GM18505 (cell line): Measurements from ENCODE around the gene CCL18.
A peak's percentile ranks its signal among the peaks of the same experiment; 100 is the strongest.
"Not testable (repeated sequence)": the region's sequence is repeated elsewhere in the genome, so short reads cannot be mapped to it uniquely, and the experiment has no call there.

Experiments used
- ATAC-seq: cut with Tn5 transposase; IDR thresholded peaks from one replicate; pipeline ENCODE4 v1.9.1; 2021; ENCODE audit not compliant: unreplicated experiment
- POLR2A ChIP-seq: IDR thresholded peaks from 4 replicates; pipeline ENCODE4 v1.6.1; 2011; ENCODE audit warnings: borderline replicate concordance; ENCODE audit not compliant: insufficient read depth, insufficient read length; ENCODE audit errors: extremely low read depth

CCL18 gene

DNA sequence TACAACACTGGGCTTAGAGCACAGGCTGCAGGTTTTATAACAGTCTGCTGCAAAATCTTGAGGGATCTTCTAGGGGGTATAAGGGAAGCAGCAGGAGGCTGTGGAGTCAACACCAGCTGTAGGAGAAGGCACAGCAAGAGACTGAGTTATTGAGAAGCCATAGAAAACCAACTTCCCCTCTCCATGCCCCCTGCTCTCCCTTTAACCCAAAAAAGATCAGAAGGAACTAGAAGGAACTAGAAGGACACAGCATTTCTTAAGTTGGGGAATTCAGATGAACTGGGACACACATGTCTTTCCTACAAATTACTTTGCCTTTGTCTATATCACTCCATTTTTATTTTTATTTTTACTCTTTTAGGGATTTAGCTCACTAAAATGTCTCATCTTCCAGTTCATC is 6.2 kb upstream of the CCL18 start:
- no peak for TF ChIP-seq POLR2A
- no peak for ATAC-seq

DNA sequence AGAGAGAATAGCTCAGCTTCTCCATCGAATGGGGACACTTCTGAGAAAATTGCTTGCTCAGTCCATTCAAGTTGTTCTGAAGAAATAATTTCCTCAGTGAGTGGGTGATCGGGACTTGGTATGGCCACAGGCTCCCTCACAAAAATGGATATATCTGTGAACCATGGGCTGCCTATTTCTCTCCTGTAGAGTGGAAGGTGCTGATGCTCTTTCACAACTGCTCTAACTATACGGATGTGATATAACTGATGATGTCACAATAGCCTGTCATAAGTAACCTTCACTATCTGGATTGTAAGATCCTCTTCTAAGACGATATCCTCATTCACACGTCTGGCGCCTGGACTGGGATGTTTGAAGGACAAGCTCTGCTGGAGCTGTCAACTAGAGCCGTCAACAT is 4.7 kb upstream of the CCL18 start:
- TF ChIP-seq POLR2A: no peak
- no peak for ATAC-seq

DNA sequence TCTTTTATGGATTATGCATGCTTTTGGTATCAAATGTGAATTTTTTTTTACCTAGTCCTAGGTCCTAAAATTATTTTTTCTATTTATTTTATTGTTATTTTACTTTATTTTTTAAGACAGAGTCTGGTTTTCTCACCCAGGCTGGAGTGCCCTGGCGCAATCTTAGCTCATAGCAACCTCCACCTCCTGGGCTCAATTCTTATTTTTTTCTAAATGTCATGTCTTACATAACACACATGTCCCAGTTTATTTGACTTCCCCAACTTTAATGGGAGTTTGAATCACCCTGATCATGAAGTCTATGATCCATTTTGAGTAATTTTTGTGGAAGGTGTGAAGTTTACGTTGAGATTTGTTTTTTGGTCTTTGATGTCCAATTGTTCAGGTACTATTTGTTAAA is 3.3 kb upstream of the CCL18 start:
- no peak for ATAC-seq
- TF ChIP-seq POLR2A: no peak

DNA sequence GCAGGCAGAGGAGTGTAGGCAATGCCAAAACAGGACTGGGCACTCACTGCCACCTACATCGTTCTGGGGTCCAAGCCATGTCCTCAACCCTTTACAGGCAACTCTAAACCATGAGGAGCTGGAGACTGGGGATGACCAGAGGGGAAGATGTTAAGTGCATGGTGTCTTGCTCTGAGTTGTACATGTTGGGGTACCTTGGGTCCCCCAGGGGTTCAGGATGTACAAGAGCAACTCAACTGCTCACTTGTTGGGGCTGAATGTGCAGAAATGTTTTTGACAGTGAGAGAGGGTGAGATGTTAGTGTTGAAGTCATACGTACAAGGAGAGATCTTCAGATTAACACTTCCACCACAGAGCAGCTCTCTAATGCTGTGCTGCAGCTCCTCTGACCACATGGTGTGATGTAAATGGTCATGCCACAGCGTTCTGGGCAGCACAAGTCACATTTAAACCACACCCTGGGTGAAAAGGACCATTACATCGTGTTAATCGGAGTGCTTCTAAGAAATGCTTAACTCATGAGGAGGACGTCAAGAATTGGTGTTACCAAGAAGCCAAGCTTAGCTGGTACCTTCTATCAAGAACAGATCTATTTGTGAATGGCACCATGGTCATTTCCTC is 2.4 kb downstream of the CCL18 start:
- no peak for TF ChIP-seq POLR2A
- ATAC-seq: no peak

DNA sequence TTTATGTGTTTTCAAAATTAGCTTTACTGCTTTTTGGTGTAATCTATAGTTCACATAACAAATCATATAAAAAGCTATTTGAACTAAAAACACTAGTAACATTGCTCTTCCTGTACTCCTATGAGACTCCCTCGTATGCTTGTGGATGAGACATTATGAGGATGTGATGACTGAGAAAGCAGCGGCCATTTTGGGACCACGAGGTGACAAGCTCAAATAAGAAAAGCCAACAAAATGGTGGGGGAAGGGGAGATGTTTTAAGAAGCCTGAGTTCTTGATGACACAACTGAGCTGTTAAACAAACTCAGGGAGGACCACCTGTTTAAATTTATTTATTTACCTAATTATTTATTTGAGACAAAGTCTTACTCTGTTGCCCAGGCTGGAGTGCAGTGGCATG is 4.5 kb downstream of the CCL18 start:
- no peak for TF ChIP-seq POLR2A
- no peak for ATAC-seq

DNA sequence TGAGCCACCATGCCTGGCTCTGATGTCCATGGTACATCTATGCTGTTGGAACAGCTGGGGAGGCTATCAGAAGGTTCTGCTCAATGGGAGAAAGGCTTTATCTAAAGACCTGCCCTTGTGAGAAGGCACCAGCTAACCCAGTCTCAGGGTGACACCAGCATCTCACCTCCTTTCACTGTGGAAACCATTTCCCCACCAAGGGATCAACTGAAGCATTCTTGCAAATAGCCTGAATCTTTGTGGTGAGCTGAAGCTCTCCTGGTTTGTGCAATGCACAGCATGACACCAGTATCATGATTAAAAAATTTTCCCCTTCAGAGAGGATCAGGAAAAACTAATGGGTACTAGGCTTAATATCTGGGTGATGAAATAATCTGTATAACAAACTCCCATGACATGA is 5.1 kb downstream of the CCL18 start:
- no peak for TF ChIP-seq POLR2A
- no peak for ATAC-seq

DNA sequence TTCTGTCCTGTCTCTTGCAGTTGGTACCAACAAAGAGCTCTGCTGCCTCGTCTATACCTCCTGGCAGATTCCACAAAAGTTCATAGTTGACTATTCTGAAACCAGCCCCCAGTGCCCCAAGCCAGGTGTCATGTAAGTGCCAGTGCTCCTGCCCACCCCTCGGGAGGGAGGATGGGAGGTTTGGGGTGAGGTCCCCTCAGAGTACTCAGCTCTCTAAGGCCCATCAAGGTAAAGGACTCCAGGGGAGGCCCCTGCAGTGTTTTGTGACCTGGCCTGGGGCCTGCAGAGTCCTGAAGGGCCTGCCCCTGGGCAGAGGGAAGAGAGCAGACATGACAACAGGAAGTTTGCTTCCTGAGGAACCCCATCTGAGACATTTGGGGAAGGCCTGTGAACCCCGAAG is 6.4 kb downstream of the CCL18 start:
- TF ChIP-seq POLR2A: no peak
- ATAC-seq: no peak

DNA sequence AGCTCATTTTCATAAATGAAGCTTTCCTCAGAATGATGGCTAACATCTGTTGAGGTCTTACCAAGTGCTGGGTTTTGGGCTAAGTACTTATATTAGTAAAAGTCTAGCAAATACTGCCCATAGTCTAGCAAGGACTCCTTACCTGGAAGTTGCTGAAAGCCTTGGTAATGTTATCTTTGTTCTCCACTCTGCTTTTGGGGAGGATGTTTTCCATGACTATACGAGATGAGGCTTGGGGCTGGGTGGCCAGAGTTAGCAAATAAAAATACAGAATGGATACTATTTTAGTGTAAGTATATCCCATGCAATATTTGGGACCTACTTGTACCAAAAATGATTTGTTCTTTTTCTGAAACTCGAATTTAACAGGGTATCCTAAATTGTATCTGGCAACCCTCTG is 7.7 kb downstream of the CCL18 start:
- ATAC-seq: no peak
- no peak for TF ChIP-seq POLR2A

DNA sequence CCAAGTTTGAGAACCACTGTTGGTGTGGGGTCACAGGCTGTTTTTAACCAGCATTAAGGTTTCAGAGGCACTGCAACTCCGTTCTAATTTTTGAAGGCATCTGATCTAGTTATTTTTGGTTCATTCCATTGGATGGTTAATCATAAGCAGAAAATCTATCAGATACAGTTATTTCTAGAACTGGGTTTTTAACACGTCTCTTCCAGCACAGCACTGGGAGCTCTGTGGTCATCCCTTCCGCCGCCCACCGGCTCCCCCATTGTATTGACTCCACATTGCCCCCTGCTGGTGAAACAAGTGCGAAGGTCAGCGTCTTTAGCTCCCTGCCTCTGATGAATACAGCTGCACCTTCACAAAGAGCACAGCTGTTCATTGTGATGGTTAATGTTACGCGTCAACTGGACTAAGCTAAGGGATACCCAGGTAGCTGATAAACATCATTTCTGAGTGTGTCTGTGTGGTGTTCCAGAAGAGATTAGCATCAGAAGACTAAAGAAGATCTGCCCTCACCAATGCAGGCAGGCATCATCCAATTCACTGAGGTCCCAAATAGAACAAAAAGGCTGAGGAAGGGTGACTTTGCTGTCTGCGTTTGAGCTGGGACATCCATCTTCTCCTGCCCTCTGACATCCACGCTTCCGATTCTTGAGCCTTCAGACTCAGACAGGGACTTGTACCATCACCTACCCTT is 8.5 kb downstream of the CCL18 start:
- no peak for ATAC-seq
- TF ChIP-seq POLR2A: no peak

DNA sequence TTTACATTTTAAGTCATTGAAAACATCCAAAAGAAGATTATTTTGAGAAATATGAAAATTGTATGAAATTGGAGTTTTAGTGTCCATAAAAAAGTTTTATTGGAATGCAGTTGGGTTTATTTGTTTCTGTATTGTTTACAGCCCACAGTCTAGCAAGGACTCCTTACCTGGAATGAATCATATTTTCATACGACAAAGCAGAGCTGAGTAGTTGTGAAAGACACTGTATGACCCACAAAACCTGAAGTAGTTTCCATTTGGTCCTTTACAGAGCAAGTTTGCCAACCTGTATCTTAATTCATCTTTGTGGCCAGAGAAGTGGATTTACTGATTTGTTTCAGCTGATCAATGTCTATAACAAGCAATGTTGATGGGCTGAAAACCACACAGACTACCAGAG is 10.3 kb downstream of the CCL18 start:
- TF ChIP-seq POLR2A: no peak
- no peak for ATAC-seq

DNA sequence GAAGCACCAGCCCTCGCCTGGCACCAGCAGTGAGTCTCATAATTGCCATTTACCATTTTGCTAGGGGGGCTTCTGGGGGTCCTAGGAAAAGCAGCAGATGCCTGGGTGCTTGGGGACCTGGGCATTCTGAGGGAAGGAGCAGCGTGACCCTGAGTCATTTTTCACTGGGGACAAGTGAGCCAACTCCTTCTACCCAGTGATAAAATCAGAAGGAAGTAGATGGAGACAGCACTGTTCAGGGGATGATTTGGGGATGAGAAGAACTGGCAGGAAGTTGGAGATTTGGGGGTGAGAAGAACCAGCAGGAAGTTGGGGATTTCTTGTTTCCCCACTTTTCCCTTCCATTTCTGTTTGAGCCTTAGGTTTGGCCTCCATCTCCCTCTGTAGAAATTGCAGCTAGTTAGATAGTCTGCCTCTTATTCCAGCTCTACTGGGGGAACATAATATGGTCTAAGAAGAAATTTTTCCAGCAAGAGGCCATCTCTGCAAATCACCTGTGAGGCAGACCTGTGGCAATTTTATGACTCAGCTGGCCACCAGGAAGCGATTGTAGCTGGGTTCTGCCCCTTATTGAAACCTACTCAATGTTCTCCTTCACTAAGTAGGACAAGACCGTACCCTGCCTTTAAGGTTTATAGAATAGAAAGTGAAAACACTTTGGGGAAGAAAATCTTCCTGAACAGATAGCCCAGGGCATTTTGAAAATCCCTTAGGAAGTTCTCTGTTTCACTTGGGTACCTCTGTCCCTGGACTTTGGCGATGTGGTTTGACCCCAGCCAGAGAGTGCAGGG is 17.8 kb downstream of the CCL18 start:
- ATAC-seq: not testable (repeated sequence)

DNA sequence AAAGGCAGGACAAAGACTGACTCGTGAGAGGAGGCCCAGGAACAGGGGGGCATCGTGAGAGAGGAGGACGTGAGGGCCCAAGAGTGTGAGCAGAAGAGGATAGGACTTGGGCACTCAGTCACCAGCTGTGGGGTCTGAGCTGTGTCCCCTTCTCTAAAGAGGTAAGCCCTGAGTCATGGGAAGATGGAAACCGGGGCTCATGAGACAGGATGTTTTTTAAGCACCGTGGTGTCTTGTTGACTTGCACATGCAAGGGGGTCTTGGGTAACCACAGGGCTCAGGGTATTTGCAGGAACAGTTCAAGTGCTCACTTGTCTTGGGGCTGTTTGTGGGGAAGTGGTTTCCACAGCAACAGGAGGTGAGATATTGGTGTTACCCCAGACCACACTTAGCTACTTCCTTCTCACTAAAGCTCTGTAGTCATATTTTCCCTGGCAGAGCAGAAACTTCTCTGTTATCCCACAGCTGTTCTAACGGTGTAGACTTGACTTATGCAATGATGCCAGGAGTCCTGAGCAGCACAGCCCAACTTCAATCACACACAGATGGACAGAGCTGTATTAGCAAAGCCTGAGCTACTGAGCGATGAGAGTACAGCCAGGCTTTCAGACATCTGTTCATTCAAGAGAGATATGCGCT is 18.5 kb downstream of the CCL18 start:
- ATAC-seq: peak; percentile 44

DNA sequence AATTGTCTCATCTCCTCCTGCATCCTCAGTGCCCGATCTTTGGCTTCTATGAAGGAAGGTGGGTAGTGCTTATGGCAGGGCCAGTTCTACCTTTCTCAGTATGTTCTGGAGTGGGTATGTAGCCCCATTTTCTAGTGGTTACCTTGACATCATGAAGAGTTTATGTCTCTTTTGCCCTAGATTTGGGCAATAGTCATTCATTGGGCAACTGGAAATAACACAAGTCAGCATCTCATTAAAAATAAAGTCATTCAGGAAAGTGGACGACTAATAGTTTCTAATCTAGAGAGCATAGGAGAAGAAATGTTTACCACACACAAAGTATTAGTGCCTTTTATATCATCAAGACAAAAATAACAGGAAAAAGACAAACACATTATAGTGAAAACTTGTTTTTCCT is 19.6 kb downstream of the CCL18 start:
- ATAC-seq: not testable (repeated sequence)

DNA sequence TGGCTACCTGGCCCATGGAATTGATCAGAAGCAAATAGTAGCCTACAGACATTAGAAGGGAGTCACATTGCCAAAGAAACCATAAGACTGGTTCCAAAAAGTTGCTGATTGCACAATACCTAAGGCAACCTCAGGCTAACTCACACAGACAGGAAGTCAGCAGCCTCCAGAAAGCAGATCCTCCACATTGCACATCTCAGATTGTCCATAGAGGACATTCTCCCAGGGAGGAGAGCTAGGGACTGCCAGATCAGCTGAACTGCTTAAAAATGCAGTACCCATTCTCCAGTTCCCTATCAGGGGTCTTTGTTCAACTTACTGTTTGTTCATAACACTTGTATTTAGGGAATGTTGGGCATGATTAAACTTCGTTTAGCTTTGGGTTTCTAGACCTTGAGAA is 21.7 kb downstream of the CCL18 start:
- ATAC-seq: no peak
- no peak for TF ChIP-seq POLR2A
